ENCODE results near the gene CHST12. TPM values are rescaled to one million over a fixed set of nuclear protein-coding genes. Genes with fewer than 3 reads are reported as not detected.

Gene CHST12
- total RNA-seq, 1 experiment from 2014 or later, result 18.3 TPM

- CTCF ChIA-PET, result interaction anchor here (0.5 to 5.0 kb wide), 12 partner anchors 9 to 232 kb away, joined by 3 to 34 read pairs (median 4); no protein-coding TSS in a partner anchor
- H3K27me3 Mint-ChIP-seq (ENCODE audit: low read depth), result no peaks in the 10 kb centered on the region
These were observed 75.0 kb downstream of the CHST12 start for GRCh38 chr7:2478399-2478785.

More at GRCh38 chr7:2478399-2478785, 75.0 kb downstream of the CHST12 start:
- ATAC-seq (no peak), DNase-seq (ENCODE audit: low spot score) (no peak)
- Mint-ChIP-seq H3K9me3 (peaks cover 7% of the 10 kb centered on the region; the same call in 1 of the 2 replicates), H3K4me3 (no peak overlapping the region), H3K4me1 (peaks cover 16% of the 10 kb centered on the region), H3K36me3 (no peaks in the 10 kb centered on the region), H3K27ac (no peak overlapping the region)
- POLR2A ChIA-PET, result interaction anchor here (0.5 kb wide), 1 partner anchor 147 kb away, joined by 4 read pairs; no protein-coding TSS in a partner anchor
- TF ChIP-seq E2F1 (CRISPR knock-in tag; IDR thresholded peaks at IDR 0.05) (no peak), SP1 (CRISPR knock-in tag; conservative IDR thresholded peaks at IDR 0.05) (no peak), EMX1 (CRISPR knock-in tag; IDR thresholded peaks at IDR 0.05) (no peak), ZNF263 (CRISPR knock-in tag; IDR thresholded peaks at IDR 0.05; ENCODE audit: low read depth) (no peak), ZNF425 (CRISPR knock-in tag; conservative IDR thresholded peaks at IDR 0.05) (no peak), CTCF (IDR thresholded peaks at IDR 0.05) (no peak), ZNF512 (CRISPR knock-in tag; IDR thresholded peaks at IDR 0.05; ENCODE audit: borderline replicate concordance) (no peak), GTF2I (CRISPR knock-in tag; conservative IDR thresholded peaks at IDR 0.05) (no peak), ZNF121 (CRISPR knock-in tag; IDR thresholded peaks at IDR 0.05) (no peak), NR1H2 (CRISPR knock-in tag; IDR thresholded peaks at IDR 0.05) (no peak), ZNF281 (CRISPR knock-in tag; IDR thresholded peaks at IDR 0.05) (no peak), MLX (CRISPR knock-in tag; IDR thresholded peaks at IDR 0.05) (no peak), HMGA2 (CRISPR knock-in tag; IDR thresholded peaks at IDR 0.05) (no peak), JUN (CRISPR knock-in tag; IDR thresholded peaks at IDR 0.05) (no peak), FOXP4 (CRISPR knock-in tag; IDR thresholded peaks at IDR 0.05) (no peak), RORB (CRISPR knock-in tag; IDR thresholded peaks at IDR 0.05) (no peak), PRDM15 (CRISPR knock-in tag; IDR thresholded peaks at IDR 0.05) (no peak), TCF7 (CRISPR knock-in tag; IDR thresholded peaks at IDR 0.05; ENCODE audit: low read depth) (no peak), CBFB (CRISPR knock-in tag; IDR thresholded peaks at IDR 0.05; ENCODE audit: low read depth) (no peak), ZNF138 (CRISPR knock-in tag; conservative IDR thresholded peaks at IDR 0.05) (no peak)

Data from WTC11 (cell line).